GM12875 (cell line): ENCODE results near the gene RPTOR.

Source experiments
- H3K4me3 ChIP-seq: one replicate; pipeline ENCODE4 v1.5.1; 2011; ENCODE audit warnings: low read depth, low read length, control low read depth
- TF ChIP-seq, protein P1 (sequence below): IDR thresholded peaks from 2 replicates; pipeline ENCODE4 v1.5.1; 2011; ENCODE audit warnings: low read depth, mild to moderate bottlenecking, control low read depth, inconsistent platforms, low read length, moderate library complexity, borderline replicate concordance; ENCODE audit not compliant: insufficient read depth

The RPTOR gene

DNA sequence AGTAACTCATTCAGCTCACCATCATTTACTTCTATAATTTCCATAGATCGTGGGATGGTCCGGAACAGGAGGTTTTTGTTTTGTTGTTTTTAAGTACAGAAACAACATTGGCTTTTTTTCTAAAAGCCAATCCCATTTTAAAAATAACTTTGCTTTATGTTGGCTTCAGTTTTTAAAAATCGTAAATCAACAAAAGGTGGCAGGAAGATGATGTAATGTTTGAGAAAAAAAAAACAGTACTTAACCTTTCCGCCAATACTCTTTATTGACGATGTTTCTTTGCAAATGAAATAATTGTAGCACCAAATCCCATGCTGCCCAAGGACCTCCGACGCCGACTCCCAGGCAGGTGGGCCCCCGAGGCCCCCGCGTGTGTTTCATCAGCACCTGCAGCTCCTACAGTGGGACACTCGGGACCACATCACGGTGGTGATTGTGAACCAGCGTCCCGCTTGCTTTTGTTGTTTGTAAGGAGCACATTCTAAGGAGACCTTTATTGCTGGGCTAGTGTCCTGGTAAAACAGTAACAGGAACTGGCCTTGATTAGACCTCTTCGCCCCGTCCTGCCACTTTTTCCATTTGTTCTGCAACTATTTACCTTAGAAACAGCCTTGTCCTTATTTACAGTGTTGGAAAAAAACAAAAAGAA lies 306.8 kb downstream of the RPTOR start:
- TF ChIP-seq, protein P1, sequence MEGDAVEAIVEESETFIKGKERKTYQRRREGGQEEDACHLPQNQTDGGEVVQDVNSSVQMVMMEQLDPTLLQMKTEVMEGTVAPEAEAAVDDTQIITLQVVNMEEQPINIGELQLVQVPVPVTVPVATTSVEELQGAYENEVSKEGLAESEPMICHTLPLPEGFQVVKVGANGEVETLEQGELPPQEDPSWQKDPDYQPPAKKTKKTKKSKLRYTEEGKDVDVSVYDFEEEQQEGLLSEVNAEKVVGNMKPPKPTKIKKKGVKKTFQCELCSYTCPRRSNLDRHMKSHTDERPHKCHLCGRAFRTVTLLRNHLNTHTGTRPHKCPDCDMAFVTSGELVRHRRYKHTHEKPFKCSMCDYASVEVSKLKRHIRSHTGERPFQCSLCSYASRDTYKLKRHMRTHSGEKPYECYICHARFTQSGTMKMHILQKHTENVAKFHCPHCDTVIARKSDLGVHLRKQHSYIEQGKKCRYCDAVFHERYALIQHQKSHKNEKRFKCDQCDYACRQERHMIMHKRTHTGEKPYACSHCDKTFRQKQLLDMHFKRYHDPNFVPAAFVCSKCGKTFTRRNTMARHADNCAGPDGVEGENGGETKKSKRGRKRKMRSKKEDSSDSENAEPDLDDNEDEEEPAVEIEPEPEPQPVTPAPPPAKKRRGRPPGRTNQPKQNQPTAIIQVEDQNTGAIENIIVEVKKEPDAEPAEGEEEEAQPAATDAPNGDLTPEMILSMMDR = no peak

DNA sequence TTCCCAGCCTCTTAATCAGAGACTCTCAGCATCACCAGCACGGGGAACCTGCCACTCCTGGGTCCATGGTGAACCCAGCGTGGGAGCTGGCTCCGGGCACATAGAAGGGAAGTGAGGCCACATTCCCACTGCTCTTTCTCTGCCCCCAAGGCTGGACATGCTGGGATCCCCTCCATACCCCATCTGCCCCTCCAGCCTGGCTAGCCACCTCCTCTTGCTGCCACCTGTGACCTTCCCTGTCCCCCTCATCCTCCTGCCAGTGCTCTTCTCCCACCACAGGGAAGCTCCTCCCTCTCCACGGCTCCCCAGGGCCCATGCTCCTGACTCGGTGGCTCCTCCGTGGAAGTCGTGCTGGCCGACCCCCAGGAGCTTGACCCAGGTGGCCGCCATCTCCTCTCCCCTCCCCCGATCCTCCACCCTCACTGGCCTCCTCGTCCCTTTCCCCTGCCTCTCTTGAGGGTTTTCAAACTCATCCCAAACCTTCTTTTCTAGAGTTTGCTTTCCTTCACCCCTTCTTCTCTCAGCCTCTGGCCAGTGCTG lies 307.9 kb downstream of the RPTOR start:
- TF ChIP-seq, protein P1 = no peak
- no peak overlapping the region for H3K4me3 ChIP-seq

More for the DNA sequence above, 306.8 kb downstream of the RPTOR start:
- no peak overlapping the region for H3K4me3 ChIP-seq

DNA sequence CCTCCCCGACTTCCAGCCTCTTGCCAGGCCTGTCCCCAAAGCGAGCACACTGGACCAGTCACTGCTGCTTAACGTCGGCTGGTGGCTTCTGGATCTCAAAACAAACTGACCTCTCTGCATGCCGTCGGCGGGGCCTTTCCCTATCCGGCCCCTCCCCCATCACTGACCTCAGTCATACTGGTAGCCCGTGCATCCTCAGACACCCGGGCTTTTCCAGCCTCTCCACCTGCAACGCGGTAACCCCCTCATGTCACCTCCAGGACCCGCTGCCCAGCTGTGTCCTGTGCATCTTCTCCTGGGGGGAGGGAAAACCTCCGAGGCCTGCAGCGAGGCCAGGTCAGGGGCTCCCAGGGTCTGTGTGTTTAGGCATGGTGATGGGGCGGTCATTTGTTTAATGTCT lies 308.4 kb downstream of the RPTOR start:
- H3K4me3 ChIP-seq = no peak overlapping the region
- TF ChIP-seq, protein P1 = no peak

DNA sequence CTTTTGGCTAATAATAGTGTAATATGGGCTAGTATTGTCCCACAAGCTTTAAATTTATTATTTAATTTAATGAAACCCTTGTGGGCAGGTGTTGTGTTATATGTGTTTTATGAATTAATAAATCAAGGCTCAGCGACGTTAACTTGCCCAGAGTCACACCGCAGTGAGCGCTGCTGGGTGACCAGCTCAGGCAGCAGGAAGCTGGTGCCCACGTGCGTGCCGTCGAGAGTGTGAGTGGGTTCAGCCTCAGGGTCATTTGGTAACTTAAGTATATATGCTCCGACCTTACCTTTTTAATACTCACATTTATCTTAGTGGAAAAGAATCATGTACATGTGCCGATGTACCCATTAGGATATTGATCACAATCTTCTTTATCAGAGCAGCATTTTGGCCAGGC lies 309.6 kb downstream of the RPTOR start:
- H3K4me3 ChIP-seq = no peak overlapping the region
- TF ChIP-seq, protein P1 = no peak

DNA sequence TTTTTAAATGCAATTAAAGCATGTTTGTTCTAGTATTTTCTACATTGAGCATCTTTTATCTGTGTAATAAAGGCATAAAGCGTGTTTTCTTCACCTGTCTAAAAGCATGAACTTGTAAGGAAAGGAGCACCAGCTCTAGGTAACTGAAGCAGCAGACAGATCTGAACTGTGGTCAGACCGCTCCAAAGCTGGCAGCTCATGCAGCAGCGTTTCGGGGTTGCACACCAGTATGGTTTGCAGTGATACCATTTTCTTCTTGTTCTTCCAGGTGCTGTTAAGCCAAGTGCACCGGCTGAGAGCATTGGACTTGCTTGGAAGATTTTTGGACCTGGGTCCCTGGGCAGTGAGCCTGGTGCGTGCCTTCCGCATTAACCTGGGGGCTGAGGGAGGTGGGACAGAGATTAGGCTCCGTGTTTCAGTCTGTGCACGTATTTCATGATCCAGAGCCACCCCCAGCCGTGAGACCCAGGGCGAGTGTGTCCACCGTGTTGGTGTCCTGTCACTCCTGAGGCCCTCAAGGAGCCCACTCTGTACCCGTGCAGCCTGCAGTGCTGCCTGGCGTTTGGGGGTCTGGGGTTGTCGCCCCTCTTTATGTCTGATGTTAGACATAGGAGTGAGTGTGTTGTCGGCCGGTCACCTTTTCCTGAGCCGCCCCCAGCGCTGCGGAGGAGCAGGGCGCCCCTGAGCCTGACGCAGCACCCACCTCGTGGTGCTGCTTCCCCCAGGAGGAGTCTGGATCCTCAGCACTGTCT lies 310.7 kb downstream of the RPTOR start:
- no peak overlapping the region for H3K4me3 ChIP-seq
- TF ChIP-seq, protein P1 = no peak

DNA sequence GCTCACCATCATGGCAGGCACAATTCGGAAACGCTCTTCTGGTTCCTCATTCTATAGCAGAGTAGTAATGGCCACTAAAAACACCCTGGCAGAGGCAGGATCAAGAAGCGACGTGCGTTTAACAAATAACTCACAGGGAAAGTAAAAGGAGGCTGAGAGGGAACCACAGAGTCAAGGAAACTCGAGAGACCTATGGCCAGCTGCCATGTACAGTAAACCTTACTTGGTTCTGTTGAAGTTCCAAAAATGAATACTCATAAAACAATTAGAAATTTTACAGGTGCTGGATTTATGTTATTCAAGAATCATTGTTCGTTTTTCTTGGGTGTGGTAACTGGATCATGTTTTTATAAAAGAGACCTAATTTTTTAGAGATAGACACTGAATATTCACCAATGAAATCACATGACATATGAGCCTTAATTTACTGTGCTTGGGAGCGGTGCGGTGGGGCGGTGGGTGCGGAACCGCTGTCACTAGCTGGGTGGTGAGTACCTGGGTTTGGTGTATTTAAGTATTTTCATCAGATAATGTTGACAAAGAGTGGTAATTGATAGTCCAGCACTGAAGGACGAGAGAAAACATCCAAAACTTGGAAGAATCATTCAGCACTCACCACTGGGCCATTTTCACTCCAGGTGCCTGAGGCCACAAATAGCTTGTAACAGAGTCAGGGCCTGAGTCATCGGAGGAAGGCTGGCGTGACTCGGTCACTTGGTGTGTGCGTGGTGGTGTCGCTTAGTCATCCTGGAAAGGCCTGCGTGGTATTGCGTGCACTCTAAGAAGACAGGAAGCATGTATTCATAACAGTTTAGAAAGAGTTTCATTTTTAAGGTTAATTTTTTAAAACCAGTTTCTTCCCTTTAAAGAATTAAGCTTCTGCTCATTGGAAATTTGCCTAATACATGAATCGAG lies 311.6 kb downstream of the RPTOR start:
- TF ChIP-seq, protein P1 = no peak
- H3K4me3 ChIP-seq = no peak overlapping the region
